Spleen (tissue), 13 donors: Measurements from ENCODE around the gene STPG1. TPM values are rescaled to one million over a fixed set of nuclear protein-coding genes. Genes with fewer than 3 reads are reported as not detected.
"Not testable (repeated sequence)": the region's sequence is repeated elsewhere in the genome, so short reads cannot be mapped to it uniquely, and the experiment has no call there.

Source experiments
- DNase-seq: peaks from one replicate; pipeline ENCODE4 v3.0.0-alpha.2; 2020
- H3K27ac ChIP-seq, 8 donors: fragments of 200-600 bp; sonication (generic) in 7 of 8; 1 replicate in 4 of 8; 2 replicates in 4 of 8; pipeline versions ENCODE4 v1.5.0 to v1.8.0; 2016 to 2021; ENCODE audit warnings: inconsistent platforms in 4 of 8, mild to moderate bottlenecking in 4 of 8, moderate library complexity in 1 of 8
- H3K27me3 ChIP-seq, 7 donors: fragments of 200-600 bp; sonication (generic) in 6 of 7; replicated peaks in 1 of 7; 1 replicate in 4 of 7; 2 replicates in 3 of 7; pipeline versions ENCODE4 v1.5.0 to v1.8.0; 2016 to 2021; ENCODE audit warnings: inconsistent platforms in 3 of 7, mild to moderate bottlenecking in 1 of 7
- H3K36me3 ChIP-seq, 6 donors: fragments of 200-600 bp; sonication (generic) in 5 of 6; 1 replicate in 4 of 6; 2 replicates in 2 of 6; pipeline versions ENCODE4 v1.5.0 to v1.8.0; 2016 to 2021; ENCODE audit warnings: inconsistent platforms in 2 of 6
- H3K4me1 ChIP-seq, 6 donors: fragments of 200-600 bp; sonication (generic) in 5 of 6; 1 replicate in 3 of 6; 2 replicates in 3 of 6; pipeline versions ENCODE4 v1.5.0 to v1.8.0; 2016 to 2021; ENCODE audit warnings: inconsistent platforms in 3 of 6
- H3K4me3 ChIP-seq, 8 donors: fragments of 200-600 bp; sonication (generic) in 7 of 8; 1 replicate in 4 of 8; 2 replicates in 4 of 8; pipeline versions ENCODE4 v1.5.0 to v1.8.0; 2016 to 2021; ENCODE audit warnings: inconsistent platforms in 4 of 8, mild to moderate bottlenecking in 4 of 8, moderate library complexity in 2 of 8
- H3K9me3 ChIP-seq, 8 donors: fragments of 200-600 bp; sonication (generic) in 7 of 8; 1 replicate in 4 of 8; 2 replicates in 4 of 8; pipeline versions ENCODE4 v1.5.0 to v1.8.0; 2016 to 2021; ENCODE audit warnings: inconsistent platforms in 4 of 8
- CTCF ChIP-seq, 11 experiments: fragments of 200-600 bp in 7 of 11; fragments of 450-650 bp in 4 of 11; sonication (generic) in 4 of 11; IDR thresholded peaks in 8 of 11; conservative IDR thresholded peaks in 3 of 11; 1 replicate in 7 of 11; 2 replicates in 4 of 11; pipeline versions ENCODE4 v1.4.0 to v1.8.0; 2016 to 2021; ENCODE audit warnings: antibody characterized with exemption in 11 of 11, inconsistent platforms in 4 of 11, mild to moderate bottlenecking in 1 of 11
- POLR2A ChIP-seq, 3 donors: fragments of 450-650 bp; IDR thresholded peaks; one replicate each; pipeline ENCODE4 v1.5.1; 2017; ENCODE audit warnings: antibody characterized with exemption in 3 of 3, mild to moderate bottlenecking in 1 of 3
- POLR2AphosphoS5 ChIP-seq, 3 donors: sonication (generic); formaldehyde crosslinking; IDR thresholded peaks; one replicate each; pipeline ENCODE4 v1.5.1; 2017; ENCODE audit warnings: antibody characterized with exemption in 3 of 3
- WGBS, 5 donors: extraction: QIAGEN DNeasy Blood & Tissue Kit in 3 of 5; methylation state at CpG; one replicate each; pipeline versions ENCODE4 v1.1.5 to v1.1.7; 2013 to 2018; 5-methylcytosine and 5-hydroxymethylcytosine counted together
- intact Hi-C: fragments of 100-400 bp; cut with DNase I; formaldehyde crosslinking; loops from one replicate; pipeline ENCODE4 v1.15.0; 2023; ENCODE audit warnings: low total_unique reads
- long read RNA-seq, 2 donors: transcript quantifications; one replicate each; lab custom pipeline, GENCODE V29; 2026
- polyA plus RNA-seq, 3 donors: library from polyadenylated mRNA; stranded (reverse); fragments of 200-250 nt; gene quantifications; one replicate each; pipeline ENCODE4 v1.2.1, GENCODE V29; 2013
- total RNA-seq, 7 donors: library from RNA; depleted of rRNA in 3 of 7; stranded (reverse); fragments of >200 nt in 3 of 7; fragmentation: NEBNext Ultra II Directional in 4 of 7; extraction: Animal tissue kit (Norgen Biotek cat#: 25700) in 4 of 7; gene quantifications; one replicate each; pipeline versions ENCODE4 v1.1.0 to v1.2.1, GENCODE V29; 2016 to 2021
- donor health status: healthy with polysubstance abuse.
- donor health status: DM: no; HTN: no; CAD: no; lungs with moderate emphysema.
- donor health status: DM: no; HTN: no; CAD: no.
- donor health status: Bipolar disorder and iron deficiency.
- donor health status: healthy.
- donor health status: DM: no; HTN: no; CAD: no.
- donor health status: DM: yes; HTN: yes; CAD: no.

STPG1 gene
- total RNA-seq, result 1 to 10 TPM; 1.5 to 5.8 (median 5.1) TPM
- polyA plus RNA-seq, result 1 to 10 TPM; 1.8 to 3.0 (median 2.3) TPM
- long read RNA-seq, donor 1, partial matches to known transcripts, result 0 of 1 reads
- long read RNA-seq, donor 1, other reads (novel, unspliced or antisense), result 0 of 1 reads
- long read RNA-seq, donor 2, result 0 reads

- Histone ChIP-seq H3K9me3 (peaks cover 0 to under 1% (median 0%) of the 10 kb centered on the region in 8 donors), H3K27ac (peak within 1 kb of the TSS in 7 of 8 donors; percentile 36 to 77 (median 58)), H3K4me3 (peak within 1 kb of the TSS; percentile 57 to 87 (median 72)), H3K27me3 (no peaks in the 10 kb centered on the region), H3K4me1 (peaks cover 10 to 66% (median 42%) of the 10 kb centered on the region in 6 donors), H3K36me3 (no peaks in the 10 kb centered on the region)
- intact Hi-C loops, result no loop called here
- 5 to 9% (median 7%) methylated on average over 34 to 48 of the region's 48 CpGs for WGBS, 5 donors
- peak in 1 of 11 experiments; percentile 19 for TF ChIP-seq CTCF (IDR thresholded peaks at IDR 0.05 in 8 of 11, conservative IDR thresholded peaks at IDR 0.05 in 3 of 11)
- TF ChIP-seq POLR2AphosphoS5 (IDR thresholded peaks at IDR 0.05), result peak in 2 of 3 donors; percentile 71
- TF ChIP-seq POLR2A (IDR thresholded peaks at IDR 0.05), result no peak
- peak; percentile 91 for DNase-seq
These were observed at the start of gene STPG1 for GRCh38 chr1:24413350-24414163. Gene STPG1, minus strand, starts transcription at chr1:24413782. Its CDS starts 12,394 bp downstream, at chr1:24401388.

GRCh38 chr1:24462128-24462527 lies 48.5 kb upstream of the STPG1 start:
- H3K27me3 ChIP-seq, H3K9me3 ChIP-seq, DNase-seq, H3K4me3 ChIP-seq, intact Hi-C loops, H3K27ac ChIP-seq: not testable (repeated sequence)
- peaks cover 0 to 98% (median 39%) of the 10 kb centered on the region in 6 donors for H3K36me3 ChIP-seq
- peaks cover 0 to 19% (median 11%) of the 10 kb centered on the region in 6 donors for H3K4me1 ChIP-seq
- WGBS, 5 donors, result 84 to 98% (median 95%) methylated on average over 4 of the region's 4 CpGs

- Histone ChIP-seq H3K36me3 (peaks cover 0 to 98% (median 55%) of the 10 kb centered on the region in 6 donors), H3K27ac (no peak overlapping the region), H3K4me1 (no peaks in the 10 kb centered on the region), H3K9me3 (no peaks in the 10 kb centered on the region), H3K4me3 (no peak overlapping the region), H3K27me3 (no peaks in the 10 kb centered on the region)
- intact Hi-C loops, result no loop called here
- WGBS, 5 donors, result 87 to 98% (median 92%) methylated on average over 6 of the region's 6 CpGs
- TF ChIP-seq POLR2A (IDR thresholded peaks at IDR 0.05), result no peak
- no peak for TF ChIP-seq POLR2AphosphoS5 (IDR thresholded peaks at IDR 0.05)
- TF ChIP-seq CTCF (IDR thresholded peaks at IDR 0.05 in 8 of 11, conservative IDR thresholded peaks at IDR 0.05 in 3 of 11), result no peak
- DNase-seq, result no peak
These were observed 46.1 kb upstream of the STPG1 start for GRCh38 chr1:24459551-24460266.

- intact Hi-C loops, result no loop called here
These were observed 44.3 kb upstream of the STPG1 start for GRCh38 chr1:24457866-24458265.

More at GRCh38 chr1:24457866-24458265, 44.3 kb upstream of the STPG1 start:
- TF ChIP-seq CTCF (IDR thresholded peaks at IDR 0.05 in 8 of 11, conservative IDR thresholded peaks at IDR 0.05 in 3 of 11) (no peak), POLR2A (IDR thresholded peaks at IDR 0.05) (no peak), POLR2AphosphoS5 (IDR thresholded peaks at IDR 0.05) (no peak)
- Histone ChIP-seq H3K9me3 (no peaks in the 10 kb centered on the region), H3K4me3 (no peak overlapping the region), H3K36me3 (peaks cover 0 to 100% (median 53%) of the 10 kb centered on the region in 6 donors), H3K27me3 (no peaks in the 10 kb centered on the region), H3K4me1 (no peaks in the 10 kb centered on the region), H3K27ac (no peak overlapping the region)
- 93 to 99% (median 94%) methylated on average over 3 of the region's 3 CpGs for WGBS, 5 donors
- DNase-seq, result no peak
